Stimulated activated naive CD8-positive, alpha-beta T cell treated with anti-CD3 and anti-CD28 coated beads, Interleukin-15, Interleukin-2, amounts not matched to agents 100 U/mL and 50 U/mL, for 24 hours (primary cell): ENCODE measurements around the gene DCUN1D2.
"Not testable (repeated sequence)": the region's sequence is repeated elsewhere in the genome, so short reads cannot be mapped to it uniquely, and the experiment has no call there.

Source experiments
- ATAC-seq: fragments of 150-1000 bp; cut with Tn5 transposase; one replicate; pipeline ENCODE4 v1.10.0; 2021
- DNase-seq: peaks from one replicate; pipeline ENCODE4 v3.0.0; 2021

Gene DCUN1D2

DNA sequence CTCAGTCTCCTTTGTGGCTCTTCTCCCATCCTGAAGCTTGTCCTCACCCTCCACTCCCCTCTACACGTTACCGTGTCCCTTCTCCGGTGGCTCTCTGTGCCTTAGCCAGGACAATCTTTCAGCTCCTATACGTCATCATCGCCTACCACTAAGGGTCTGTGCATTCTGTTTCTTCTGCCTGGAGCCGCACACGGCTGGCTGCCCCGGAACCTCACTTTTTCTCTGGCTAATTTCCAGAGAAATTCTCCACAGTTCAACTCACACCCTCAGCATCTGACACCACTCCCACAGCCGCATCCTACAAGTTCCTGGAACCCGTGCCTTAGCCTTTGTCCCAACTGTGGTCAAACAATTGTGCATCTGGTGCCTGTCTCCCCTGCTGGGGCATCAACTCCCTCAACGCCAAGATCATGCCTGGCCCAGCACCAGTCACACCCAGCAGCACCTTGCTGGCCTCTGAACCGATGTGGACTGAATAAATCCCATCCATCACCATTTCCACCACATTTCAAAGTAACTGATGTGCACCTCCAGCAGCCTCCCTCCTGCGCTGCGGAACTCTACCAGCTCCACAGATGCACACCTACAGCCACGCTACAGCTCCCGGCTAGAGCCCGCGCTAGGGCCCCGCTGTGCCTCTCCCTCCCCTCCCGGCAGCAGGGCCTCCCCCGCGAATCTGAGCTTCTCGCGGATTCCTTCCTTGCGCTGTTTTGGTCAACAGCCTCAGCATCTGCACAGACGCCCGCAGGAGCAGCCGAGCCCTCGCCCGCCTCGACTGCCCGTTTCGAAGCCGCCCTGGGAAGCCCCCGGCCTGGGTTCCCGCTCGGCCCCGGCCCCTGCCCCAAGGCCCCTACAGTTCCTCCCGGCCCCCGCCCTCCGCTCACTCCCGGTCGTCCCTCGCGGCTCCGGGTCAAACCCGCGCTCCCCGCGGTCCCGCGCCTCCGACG is 689 bp downstream of the DCUN1D2 start:
- ATAC-seq (peak; percentile 22), DNase-seq (peak; percentile 51)

DNA sequence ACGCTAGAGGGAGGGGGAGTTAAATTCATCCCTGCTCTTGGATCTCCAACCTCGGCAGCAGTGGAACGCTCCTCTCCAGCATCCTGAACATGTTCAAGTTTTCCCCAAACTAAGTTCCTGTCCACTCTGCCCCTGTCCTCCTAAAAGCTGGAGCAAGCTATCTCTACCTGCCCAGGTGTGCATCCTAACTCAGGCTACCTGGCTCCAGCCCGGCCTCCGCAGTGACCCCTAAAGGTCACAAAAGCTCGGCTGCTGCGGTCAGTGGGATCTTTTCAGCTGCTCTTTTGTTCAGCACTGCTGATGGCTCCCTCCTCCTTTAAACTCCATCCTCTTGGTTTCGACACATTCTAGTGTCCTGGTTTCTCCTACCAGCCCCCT is 1.4 kb downstream of the DCUN1D2 start:
- DNase-seq, result no peak
- no peak for ATAC-seq

DNA sequence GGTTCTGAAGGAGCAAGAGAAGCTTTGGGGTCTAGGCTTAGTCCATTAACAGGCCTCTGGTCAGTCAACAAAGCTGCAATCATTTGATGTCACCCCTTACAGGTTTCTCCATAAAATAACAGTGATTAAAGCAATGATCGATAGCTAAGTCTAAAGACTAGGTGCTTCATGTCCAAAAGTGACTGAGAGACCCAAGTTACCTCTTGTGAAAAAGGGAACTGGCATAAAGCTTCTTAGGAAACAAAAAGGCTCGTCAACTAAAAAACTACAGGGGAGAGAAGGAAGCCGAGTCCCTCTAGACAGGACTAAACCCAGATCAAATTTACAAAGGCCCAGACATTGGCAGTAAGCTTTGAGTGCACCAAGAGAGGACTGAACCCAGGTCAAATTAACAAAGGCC is 2.2 kb downstream of the DCUN1D2 start:
- DNase-seq, result no peak
- ATAC-seq, result no peak

DNA sequence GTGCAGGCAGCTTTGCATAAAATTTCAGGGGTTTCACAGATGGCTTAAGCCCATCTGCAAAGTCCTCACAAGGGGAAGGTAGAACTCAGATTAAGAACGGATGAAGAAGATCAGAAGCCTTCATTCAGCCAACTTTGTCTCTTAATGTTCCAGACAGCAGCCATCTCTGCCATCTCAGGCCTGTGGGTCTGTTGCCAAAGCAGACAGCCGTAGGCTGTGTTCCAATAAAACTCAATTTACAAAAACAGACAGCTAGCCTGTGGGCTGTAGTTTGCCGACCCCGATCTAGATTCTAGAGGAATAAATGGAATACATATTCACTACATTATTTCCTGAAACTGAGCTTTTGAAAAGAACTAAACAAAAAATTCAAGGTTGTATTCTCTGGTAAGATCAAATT is 3.8 kb downstream of the DCUN1D2 start:
- ATAC-seq, result no peak

DNA sequence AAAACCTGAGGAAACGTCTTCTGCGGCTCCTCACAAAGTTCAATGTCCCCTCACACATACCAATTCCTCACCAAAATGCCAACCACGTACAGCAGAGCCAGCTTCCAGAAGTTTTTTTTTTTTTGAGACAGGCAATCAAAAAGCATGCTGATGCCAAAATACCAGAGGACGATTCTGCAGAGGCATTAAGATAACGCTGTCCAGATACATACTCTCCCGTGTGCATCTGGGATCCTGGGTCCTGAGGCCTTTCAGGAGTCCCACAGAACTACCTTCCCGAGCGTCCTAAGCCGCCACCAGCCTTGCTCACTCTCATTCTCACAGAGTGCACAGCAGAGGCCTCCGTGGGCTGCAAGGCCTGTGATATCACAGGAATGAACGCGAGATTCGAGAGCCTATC is 5.0 kb downstream of the DCUN1D2 start:
- DNase-seq, result no peak
- no peak for ATAC-seq

More for the DNA sequence above, 3.8 kb downstream of the DCUN1D2 start:
- no peak for DNase-seq

DNA sequence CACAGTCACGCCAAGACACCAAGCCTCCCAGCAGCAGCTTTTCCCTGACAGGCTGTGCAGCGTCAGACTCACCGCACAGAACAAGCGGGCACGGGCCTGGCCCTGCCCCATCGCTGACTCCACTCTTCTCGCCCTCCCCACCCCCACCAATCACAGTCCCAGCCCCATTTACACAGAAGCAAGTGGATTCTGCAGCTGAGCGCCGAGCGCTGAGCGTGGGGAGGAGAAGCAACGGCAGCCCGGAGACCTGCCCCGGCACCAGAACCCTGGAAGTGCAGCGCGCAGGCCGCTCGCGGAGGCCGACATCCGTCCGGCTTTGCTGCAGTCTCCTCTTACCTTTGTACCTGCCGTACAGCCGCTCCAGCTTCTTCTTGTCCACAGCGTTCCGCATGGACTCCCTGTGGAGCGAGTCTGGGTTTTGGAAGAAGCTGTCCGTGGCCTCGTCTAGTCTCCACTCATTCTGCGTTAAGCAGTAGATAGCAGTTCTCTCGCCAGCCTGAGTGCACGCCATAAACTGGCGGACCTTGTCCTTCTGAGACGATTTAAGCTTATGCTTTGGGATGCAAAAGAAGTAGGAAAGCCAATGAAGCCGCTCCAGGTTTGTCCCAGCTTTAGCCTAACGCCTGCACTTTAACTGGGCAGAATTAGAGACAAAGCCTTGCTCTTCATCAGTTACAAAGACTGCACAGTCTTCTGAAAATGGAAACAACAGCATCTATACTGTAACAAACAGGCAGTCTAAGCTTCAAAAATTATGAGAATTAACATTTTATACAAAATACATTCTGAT is 6.8 kb downstream of the DCUN1D2 start:
- ATAC-seq, result no peak
- no peak for DNase-seq

DNA sequence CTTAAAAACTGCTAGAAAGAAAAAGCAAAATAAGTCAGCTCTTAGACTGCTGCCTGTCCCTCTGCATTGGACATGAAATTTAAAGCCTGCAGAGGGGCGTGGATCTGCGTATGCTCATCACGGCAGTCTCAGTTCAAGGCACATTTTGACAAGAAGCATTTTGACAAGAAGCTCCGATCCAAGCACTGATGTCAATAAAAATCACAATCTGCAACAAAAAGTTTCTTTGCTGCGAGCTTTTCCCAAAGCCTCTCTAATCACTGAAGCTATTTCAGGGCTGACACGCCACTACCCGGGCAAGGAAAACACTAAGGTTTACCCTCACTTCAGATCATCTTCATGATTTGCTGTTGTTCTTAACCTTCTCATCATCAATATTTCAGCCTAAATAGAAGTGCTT is 7.4 kb downstream of the DCUN1D2 start:
- no peak for ATAC-seq
- DNase-seq, result no peak

DNA sequence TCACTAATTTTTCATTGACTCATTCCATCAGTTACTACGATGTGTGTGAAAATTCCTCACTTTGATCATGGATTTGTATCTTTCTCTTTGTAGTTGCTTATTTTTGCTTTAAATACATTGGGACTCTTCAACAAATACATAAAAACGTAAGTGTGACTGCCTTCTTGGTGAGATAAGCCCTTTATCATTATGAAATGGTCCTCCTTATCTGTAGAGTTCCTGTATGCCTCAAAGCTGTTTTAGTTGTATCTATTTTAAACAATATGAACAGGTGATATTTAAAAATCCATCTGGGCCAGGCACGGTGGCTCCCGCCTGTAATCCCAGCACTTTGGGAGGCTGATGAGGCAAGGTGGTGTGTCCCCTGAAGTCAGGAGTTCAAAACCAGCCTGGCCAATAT is 11.3 kb downstream of the DCUN1D2 start:
- no peak for DNase-seq
- no peak for ATAC-seq

DNA sequence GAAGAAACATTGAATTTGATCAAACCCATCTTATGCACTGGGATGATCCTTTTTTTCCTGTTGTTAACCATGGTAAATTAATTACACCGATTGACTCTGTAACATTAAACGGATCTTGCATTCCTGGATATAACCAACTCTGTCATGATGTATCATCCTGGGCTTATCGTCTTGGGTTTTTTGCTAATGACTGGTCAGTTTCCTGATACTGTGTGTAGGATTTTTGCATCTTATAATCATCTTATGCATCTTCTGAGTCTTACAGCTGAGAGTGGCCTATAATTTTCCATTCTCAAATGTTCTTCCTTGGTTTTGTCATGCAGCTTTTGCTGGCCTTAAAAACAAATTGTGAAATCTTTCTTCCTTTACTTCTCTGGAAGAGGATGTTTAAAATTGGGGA is 12.8 kb downstream of the DCUN1D2 start:
- ATAC-seq (no peak), DNase-seq (no peak)

DNA sequence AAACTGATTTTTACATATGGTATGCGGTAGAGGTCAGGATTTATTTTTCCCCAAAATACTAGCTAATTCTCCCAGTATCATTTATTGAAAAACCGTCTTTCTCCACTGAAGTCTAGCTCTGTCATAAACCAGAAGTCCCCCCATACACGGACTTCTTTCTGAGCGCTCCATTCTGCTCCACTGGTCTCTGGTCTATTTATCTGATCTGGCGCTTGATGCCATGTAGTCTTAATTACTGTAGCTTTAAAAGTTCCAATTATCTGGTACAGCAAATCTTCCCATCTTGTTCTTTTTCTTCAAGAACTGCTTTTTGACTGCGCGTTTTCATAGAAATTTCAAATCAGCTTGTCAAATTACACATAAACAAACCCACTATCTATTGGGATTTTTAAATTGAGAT is 13.7 kb downstream of the DCUN1D2 start:
- ATAC-seq (no peak), DNase-seq (no peak)

DNA sequence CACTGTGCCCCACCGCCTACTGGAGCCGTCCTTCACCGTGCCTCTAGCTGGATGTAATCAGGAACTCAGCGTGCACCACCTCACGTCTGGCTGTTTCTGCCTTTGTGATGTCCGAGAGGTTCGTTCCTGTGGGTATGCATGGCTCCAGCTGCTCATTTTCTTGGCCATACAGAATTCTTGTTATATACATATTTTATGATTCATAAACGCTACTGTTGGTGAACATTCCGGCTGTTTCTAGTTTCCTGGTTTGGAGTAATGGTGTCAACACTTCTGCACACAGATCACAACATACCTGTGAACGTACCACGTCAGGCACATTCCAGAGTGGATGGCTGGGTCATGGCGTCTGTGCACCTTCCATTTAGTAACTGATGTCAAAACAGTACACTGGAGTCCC is 14.6 kb downstream of the DCUN1D2 start:
- DNase-seq, result no peak
- ATAC-seq, result no peak

DNA sequence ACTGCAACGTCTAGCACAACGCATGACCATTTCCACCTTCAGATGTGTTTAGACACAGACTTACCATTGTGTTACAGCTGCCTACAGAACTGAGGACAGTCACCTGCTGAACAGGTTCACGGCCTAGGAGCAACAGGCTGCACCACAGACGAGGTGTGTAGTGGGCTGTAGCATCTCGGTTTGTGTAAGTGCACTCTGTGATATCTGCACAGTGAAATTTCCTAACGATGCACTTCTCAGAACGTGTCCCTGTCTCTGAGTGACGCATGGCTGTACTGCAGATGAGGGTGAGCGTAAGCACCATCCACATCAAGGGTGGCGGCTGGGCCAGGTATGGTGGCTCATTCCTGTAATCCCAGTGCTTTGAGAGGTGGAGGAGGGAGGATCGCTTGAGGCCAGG is 15.2 kb downstream of the DCUN1D2 start:
- ATAC-seq, result no peak

DNA sequence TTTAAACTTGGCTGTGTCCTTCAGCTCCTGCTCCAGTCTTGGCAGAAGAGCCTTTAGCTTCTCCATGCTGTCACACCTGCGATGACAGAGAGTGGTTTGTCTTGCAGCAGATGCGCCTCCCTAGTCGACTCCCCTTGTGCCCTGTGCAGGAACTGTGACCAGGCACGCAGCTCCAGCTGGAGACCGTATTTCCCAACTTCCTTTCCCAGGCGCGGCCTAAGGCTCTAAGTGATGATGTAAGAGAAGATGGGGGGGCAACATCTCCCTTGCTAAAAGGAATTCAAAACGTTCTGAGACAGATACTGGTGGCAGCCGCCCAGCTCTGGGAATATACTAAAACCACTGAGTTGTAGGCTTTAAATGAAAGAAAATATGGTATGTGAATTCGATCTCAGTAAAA is 16.3 kb downstream of the DCUN1D2 start:
- DNase-seq (no peak), ATAC-seq (no peak)

More for the DNA sequence above, 15.2 kb downstream of the DCUN1D2 start:
- DNase-seq, result no peak

DNA sequence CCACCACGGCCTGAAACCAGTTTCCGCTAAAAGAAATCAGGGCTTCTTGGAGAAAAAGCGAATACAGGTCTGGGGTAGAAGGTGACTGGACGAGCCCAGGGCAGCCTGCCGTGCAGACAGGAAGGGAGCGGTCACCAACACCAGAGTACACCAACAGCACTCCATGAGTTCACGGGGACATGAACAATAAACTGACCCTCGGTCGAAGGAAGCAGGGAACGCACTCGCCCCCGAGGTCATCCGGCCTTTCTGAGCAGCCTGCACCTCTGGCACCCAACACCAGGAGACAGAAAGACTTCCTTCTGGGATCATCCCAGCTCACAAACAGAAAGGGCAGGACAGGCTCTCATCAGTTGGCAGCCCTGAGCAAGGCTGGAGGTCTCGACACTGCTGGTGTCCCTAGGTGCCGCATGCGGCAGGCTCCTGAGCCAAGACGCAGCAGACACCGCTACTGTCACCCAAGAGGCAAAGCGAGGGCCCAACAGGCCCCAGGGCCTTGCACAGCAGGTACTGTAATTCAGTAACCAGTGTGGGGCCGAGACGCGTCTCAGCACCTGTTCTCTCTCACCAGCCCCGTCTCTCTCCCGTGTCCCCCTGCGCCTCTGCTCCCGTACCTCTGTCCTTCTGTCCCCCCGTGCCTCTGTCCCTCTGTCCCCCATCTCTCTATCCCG is 18.0 kb downstream of the DCUN1D2 start:
- ATAC-seq, result no peak
- no peak for DNase-seq

DNA sequence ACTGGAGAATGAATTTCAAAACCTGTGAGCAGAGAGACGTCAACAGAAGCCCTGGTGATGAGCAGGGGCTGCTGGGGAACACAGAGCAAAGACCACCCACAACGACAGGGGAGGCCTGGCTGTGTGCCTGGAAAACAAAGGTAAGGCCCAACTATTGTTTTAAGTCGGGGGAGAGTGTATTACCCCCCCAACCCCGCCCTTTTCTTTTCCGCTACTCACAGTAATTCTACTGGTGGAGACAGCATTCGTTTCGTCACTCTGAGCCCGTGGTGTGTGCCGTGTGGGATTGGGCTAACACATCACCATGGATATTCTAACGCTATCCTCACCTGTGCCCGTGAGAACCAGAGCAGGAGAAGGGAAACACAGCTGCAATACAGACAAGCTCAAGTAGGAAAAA is 18.7 kb downstream of the DCUN1D2 start:
- ATAC-seq (no peak), DNase-seq (no peak)

DNA sequence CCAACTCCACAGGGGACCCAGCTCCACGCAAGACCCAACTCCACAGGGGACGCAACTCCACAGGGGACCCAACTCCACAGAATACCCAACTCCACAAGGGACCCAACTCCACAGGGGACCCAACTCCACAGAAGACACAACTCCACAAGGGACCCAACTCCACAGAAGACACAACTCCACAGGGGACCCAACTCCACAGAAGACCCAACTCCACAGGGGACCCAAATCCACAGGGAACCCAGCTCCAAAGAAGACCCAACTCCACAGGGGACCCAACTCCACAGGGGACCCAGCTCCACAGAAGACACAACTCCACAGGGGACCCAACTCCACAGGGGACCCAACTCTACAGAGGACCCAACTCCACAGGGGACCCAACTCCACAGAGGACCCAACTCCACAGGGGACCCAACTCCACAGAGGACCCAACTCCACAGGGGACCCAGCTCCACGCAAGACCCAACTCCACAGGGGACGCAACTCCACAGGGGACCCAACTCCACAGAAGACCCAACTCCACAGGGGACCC is 19.8 kb downstream of the DCUN1D2 start:
- not testable (repeated sequence) for ATAC-seq, DNase-seq

DNA sequence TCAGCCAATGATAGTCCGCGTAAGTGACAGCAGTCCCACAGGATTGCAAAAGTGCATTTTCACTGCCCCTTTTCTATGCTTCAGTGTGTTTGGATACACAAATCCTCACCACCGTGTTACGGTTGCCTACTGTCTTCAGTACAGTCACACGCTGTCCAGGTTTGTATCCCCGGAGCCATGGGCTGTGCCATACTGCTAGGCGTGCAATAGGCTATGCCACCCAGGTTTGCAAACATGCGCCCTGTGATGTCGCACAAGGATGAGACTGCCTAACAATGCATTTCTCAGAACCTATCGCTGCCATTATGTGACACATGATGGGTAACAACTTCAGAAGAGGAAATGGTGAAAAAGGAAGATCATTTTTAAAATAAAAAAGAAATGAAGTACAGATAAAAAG is 20.4 kb downstream of the DCUN1D2 start:
- ATAC-seq, result no peak
- no peak for DNase-seq

DNA sequence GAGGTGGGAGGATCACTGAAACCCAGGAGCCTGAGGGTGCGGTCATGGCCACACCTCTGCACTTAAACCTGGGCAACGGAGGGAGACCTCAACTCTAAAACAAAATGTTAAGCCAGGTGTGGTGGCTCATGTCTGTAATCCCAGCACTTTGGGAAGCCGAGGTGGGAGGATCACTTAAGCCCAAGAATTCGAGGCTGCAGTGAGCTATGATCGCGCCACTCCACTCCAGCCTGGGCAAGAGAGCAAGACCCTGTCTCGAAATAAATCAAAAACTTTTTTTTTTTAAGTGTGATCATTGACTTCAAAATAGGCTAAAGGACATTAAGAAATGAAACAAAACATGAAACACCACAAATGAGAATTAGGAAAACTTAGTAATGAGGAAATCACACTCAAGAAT is 20.9 kb downstream of the DCUN1D2 start:
- no peak for ATAC-seq
- DNase-seq, result no peak

DNA sequence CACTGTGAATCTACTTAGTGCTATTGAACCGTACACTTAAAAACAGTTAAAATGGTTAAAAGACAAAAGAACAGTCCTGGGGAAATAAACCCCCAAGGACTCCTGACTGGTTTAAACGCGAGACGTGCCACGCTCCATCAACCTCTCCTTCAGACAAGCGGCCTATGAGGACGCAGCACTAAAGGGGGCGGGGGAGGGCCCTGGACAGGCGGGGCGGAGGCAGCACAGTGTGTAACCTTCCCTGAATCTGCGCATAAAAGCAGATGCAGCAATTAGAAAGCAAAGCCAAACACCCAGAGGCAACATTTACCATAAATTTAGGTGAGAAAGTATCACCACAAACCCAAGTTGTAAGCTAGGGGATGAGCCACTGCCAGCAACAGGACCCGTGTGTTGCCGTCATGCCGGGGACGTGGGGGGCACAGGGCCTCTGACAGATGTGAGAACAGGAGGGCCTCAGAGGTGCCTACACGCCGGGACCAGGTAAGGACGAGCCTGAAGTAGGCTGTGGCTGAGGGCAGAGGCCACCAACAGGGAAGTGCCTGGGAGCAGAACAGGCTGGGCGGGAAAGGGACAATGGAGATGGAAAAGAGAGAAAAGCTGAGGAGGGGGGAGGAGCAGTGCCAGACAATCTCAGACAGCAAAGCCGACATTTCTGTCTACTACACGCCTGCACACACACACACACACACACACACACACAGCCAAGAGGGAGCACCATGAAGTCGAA is 21.9 kb downstream of the DCUN1D2 start:
- ATAC-seq (no peak), DNase-seq (no peak)

DNA sequence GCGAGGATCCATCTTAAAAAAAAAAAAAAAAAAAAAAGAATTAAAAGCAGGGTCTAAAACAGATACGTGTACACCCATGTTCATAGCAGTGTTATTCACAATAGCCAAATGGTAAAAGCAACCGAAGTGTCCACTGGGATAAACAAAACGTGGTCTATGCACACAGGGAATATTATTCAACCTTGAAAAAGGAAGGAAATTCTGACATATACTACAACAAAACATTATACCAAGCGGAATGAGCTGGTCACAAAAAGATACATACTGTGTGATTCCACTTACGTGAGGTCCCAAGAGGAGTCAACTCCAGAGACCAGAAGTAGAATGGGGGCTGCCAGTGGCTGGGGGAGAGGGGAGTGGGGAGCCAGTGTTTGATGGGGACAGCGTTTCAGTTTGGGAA is 22.5 kb downstream of the DCUN1D2 start:
- DNase-seq (no peak), ATAC-seq (no peak)

DNA sequence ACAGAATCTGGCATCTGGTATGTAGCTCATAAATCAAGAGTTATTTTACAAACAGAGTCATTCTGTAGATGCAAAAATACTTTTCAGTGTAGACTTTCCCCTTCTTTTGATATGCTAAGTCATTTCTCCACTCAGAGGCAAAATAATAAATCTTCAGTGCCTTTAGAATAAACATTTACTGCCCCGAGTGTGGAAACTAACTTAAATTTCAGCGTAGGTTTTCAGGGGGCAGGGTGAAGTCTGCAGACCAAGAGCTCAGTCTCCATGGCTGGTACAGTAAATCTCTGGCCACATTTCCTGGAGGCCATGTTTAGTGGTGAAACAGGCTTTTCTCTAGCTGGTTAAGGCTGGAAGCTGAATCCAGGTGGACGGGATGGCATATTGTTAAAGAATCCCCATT is 24.1 kb downstream of the DCUN1D2 start:
- no peak for ATAC-seq
- DNase-seq, result no peak

DNA sequence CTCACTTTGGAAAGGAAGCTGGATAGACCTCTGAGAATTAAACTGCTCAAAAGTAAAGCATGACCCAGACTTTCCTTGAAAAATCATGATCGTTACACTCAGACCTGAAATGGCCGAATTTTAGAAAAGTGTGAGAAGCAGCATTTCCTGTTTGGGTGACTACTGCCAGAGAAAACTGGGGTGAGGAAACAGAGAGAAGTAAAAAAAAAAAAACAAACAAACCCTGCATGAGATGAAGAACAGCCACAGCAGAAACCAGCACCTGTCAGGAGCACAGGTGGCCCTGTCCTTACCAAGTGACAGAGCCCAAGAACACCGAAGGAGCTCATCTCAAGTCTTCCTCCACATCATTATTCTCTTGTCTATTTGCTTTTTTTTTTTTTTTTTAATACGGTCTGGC is 25.2 kb downstream of the DCUN1D2 start:
- DNase-seq (no peak), ATAC-seq (no peak)
